ENCODE data around the gene PLCB1. TPM values are rescaled to one million over a fixed set of nuclear protein-coding genes. Genes with fewer than 3 reads are reported as not detected.

The PLCB1 gene
- total and polyA plus RNA-seq, 2 of the 4 experiments (the other 2 are of a cell fraction): 5.6 to 16.1 TPM

- CTCF ChIA-PET: no interaction called here
These were observed 332.3 kb downstream of the PLCB1 start for GRCh38 chr20:8464368-8464767.

More at GRCh38 chr20:8464368-8464767, 332.3 kb downstream of the PLCB1 start:
- Histone ChIP-seq H3K36me3 (ENCODE audit: control insufficient read depth, insufficient read depth, low read length) (no peaks in the 10 kb centered on the region), H3K27me3 (ENCODE audit: control insufficient read depth, insufficient read depth, low read length) (no peaks in the 10 kb centered on the region), H3K4me3 (ENCODE audit: insufficient read depth, low read depth, low read length) (no peak overlapping the region), H4K91ac (ENCODE audit: insufficient read depth, low read depth, low read length) (no peak overlapping the region), H3K4ac (ENCODE audit: low read depth, low read length) (no peak overlapping the region), H3K9me1 (ENCODE audit: insufficient read depth, low read length) (no peaks in the 10 kb centered on the region), H4K5ac (ENCODE audit: low read depth, low read length) (no peak overlapping the region), H2AFZ (replicated peaks; ENCODE audit: low read length, poor library complexity) (no peak overlapping the region), H3K4me1 (ENCODE audit: control insufficient read depth, insufficient read depth, low read length) (no peaks in the 10 kb centered on the region), H3K56ac (ENCODE audit: extremely low read depth, insufficient read depth, low read length) (no peak overlapping the region), H3K14ac (replicated peaks; ENCODE audit: low read depth, low read length) (no peak overlapping the region), H2BK5ac (ENCODE audit: low read depth, low read length, poor library complexity, severe bottlenecking) (no peak overlapping the region), H3K9ac (ENCODE audit: low read depth, low read length) (no peak overlapping the region), H3K4me2 (ENCODE audit: low read depth, low read length) (no peak overlapping the region), H4K8ac (ENCODE audit: low read depth in 2 of 2, low read length in 2 of 2) (no peak overlapping the region), H3K79me1 (ENCODE audit: low read depth in 1 of 2, low read length in 2 of 2) (no peaks in the 10 kb centered on the region; a peak in 1 of 4 replicates), H3K27ac (ENCODE audit: insufficient read depth, low read length) (no peak overlapping the region), H4K20me1 (ENCODE audit: insufficient read depth, low read length) (no peaks in the 10 kb centered on the region), H3K18ac (ENCODE audit: low read depth, low read length) (no peak overlapping the region), H2AK5ac (ENCODE audit: low read depth, low read length) (no peak overlapping the region), H3K9me3 (ENCODE audit: control insufficient read depth, insufficient read depth, low read length) (peaks cover 5% of the 10 kb centered on the region; the same call in 1 of the 2 replicates), H2AK9ac (replicated peaks; ENCODE audit: low read depth, low read length, poor library complexity) (no peak overlapping the region), H2BK15ac (ENCODE audit: low read depth, low read length) (no peak overlapping the region), H2BK20ac (ENCODE audit: low read depth, low read length) (no peak overlapping the region), H2BK120ac (ENCODE audit: low read depth, low read length) (no peak overlapping the region), H3K23ac (ENCODE audit: low read depth, low read length) (no peak overlapping the region)
- ATAC-seq (ENCODE audit: low read depth) (no peak), DNase-seq (peak; percentile 51)
- BruUV-seq (replicated peaks): no TSS peak
- dilution Hi-C loops (cut with HindIII; ENCODE audit: low sequenced_read_pairs, unreplicated experiment): no loop called here
- POLR2A ChIA-PET (ENCODE audit: unreplicated experiment): no interaction called here
- TF ChIP-seq MAZ (IDR thresholded peaks at IDR 0.05; ENCODE audit: borderline replicate concordance, low read depth, low read length) (no peak), NFE2L2 (IDR thresholded peaks at IDR 0.05; ENCODE audit: low read depth, low read length) (peak; percentile 85), RCOR1 (IDR thresholded peaks at IDR 0.05; ENCODE audit: insufficient replicate concordance, low read length) (no peak)
- WGBS, 2 experiments (ENCODE audit: extremely low coverage in 2 of 2, insufficient read length in 1 of 2): no CpG with 5 or more reads among the region's 2 CpGs
- intact Hi-C loops (cut with micrococcal nuclease): no loop called here
- in situ Hi-C loops (cut with MboI; ENCODE audit: low sequenced_read_pairs): no loop called here
